Measurements from ENCODE around the gene MRPL58.
A peak's percentile ranks its signal among the peaks of the same experiment; 100 is the strongest.
"Not testable (repeated sequence)": the region's sequence is repeated elsewhere in the genome, so short reads cannot be mapped to it uniquely, and the experiment has no call there.

The MRPL58 gene

DNA sequence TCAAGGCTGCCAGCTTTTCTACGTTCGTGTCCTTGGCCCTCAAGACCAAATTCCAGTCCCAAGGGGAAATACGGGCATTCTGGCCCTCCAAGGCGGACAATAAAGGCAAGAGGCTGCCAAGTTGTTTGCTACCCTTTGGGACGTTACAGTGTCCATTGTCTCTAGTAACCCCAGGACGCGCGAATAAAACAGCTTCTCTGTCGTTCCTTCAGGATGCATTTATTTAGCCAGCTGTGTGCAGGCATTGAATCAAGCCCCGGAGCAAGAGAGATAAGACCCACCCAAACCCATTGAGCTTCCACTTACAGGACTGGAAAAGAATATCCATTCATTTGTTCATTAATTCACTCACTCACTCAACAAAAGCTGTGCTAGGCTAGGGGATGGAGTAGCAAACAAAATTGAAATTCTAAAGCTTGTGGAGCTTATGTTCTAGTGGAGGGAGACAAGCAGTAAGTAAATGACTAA lies 656 bp downstream of the MRPL58 start:
- DNase-seq (ENCODE audit: low spot score) = no peak

DNA sequence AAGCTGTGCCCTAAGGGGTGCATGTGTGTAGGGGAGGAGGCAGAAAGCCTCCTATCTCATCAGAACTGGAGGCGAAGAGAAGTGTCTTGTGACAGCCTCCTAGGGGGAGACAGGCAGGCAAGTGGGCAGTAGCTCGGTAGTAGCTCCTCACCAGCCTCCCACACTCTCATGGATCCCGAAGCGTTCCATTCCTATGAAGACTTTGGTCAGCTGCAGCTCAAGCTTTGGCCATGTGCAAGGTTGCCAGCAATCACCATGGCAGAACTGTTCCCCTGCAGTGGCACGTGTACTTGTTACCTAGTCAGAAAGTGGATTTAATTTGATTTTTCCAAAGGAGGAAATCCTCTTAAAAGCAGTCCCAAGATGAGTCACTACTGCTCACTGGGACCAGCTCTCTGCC lies 6.7 kb downstream of the MRPL58 start:
- no peak for DNase-seq (ENCODE audit: low spot score)

DNA sequence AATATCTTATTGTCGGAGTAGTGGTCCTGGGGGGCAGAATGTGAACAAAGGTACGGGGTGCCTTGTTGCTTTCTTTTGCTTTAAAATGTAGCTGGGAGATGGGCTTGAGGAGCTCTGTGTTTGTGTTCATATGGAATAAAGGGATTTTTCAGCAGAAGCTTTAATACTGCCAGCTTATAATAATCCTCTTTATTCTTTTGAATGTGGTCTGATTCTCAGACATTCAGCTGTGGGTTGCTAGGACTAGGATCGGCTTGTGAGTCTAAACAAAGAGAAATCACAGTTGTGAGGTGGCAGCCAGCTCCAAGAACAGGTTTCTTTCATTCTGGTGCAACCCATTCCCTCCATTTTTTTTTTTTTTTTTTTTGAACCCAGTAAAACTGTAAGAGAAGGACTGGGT lies 7.2 kb downstream of the MRPL58 start:
- DNase-seq (ENCODE audit: low spot score) = no peak

DNA sequence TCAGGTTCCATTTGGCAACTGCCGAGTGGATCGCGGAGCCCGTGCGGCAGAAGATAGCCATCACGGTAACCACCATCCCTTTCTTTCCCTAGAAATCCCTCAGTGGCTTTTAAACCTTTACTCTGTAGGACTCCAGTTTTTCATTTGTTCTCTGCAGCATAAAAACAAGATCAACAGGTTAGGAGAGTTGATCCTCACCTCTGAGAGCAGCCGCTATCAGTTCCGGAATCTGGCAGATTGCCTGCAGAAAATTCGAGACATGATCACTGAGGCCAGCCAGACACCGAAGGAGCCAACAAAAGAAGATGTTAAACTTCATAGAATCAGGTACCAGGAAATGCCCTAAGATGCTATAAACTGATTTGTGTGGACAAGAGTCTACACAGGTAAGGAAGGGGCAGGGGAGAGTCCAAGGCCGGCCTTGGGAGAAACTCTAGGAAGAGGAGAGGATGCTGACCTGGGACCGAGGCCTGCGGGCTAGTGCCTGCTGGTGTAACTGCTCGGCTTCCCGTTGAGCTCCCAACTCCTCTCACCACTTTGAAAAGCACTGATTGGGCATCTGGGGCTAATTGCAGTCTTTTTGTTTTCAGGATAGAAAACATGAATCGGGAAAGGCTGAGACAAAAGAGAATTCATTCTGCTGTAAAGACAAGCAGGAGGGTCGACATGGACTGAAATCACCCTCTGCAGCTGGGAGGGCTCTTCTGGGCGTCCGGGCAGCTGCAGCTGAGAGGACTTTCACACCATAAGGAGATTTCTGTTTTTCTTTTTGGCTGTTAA lies 8.1 kb downstream of the MRPL58 start:
- no peak for DNase-seq (ENCODE audit: low spot score)

DNA sequence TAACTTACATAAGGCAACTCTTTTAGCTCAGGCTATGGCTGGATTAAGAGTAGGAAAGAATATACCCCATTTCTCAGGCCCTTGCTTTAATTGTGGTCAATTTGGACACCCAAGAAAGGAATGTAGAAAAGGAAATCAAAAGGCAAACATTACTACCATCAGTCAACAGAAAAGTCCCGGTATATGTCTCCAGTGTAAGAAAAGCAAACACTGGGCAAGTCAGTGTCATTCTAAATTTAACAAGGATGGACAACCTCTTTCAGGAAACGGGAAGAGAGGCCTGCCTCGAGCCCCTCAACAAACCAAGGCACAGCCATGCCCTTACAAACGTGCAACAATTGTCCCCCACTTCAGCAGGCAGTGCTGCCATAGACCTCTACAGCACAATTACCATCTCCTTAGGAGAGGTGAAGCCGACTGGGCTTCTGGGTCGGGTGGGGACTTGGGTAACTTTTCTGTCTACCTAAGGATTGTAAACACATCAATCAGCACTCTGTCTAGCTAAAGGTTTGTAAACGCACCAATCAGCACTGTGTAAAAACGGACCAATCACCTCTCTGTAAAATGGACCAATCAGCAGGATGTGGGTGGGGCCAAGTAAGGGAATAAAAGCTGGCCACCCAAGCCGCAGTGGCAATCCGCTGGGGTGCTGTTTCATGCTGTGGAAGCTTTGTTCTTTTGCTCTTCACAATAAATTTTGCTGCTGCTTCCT lies 12.4 kb downstream of the MRPL58 start:
- no peak for DNase-seq (ENCODE audit: low spot score)

DNA sequence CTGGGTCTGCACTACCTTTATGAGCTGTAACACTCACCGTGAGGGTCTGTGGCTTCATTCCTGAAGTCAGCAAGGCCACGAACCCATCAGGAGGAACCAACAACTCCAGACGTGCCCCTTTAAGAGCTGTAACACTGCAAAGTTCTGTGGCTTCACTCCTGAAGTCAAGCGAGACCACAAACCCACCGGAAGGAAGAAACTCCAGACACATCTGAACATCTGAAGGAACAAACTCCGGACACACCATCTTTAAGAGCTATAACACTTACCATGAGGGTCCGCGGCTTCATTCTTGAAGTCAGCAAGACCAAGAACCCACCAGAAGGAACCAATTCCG lies 12.9 kb downstream of the MRPL58 start:
- DNase-seq (ENCODE audit: low spot score) = not testable (repeated sequence)

DNA sequence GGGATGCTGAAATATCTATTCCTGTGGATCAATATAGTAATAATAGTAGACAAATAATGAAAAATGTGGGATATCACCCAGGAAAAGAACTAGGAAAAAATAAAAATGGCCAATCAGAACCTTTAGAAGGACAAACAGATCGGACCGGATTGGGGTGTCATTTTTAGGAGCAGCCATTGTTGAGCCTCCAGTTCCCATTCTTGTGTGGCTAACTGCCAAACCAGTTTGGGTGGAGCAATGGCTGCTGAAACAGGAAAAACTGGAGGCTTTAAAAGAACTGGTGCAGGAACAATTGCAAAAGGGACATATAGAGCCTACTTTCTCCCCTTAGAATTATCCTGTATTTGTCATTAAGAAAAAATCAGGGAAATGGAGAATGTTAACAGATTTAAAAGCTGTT lies 14.2 kb downstream of the MRPL58 start:
- not testable (repeated sequence) for DNase-seq (ENCODE audit: low spot score)

DNA sequence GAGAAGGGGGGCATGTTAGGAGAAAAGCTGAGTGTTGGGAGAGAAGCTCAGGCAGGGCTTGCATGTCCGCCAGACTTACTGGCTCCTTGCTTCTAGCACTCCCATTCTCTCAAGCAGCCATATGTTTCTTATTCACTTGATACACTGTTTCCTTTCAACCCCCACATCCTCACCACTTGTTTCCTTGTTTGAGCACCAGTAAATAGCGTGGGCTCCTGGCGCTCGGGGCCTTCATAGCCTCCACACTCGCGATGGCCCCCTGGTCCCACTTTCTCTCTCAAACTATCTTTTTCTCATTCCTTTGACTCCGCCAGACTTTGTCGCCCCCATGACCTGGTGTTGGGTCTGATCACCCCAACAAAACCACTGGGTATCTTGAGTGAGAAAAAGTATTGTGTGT lies 17.7 kb downstream of the MRPL58 start:
- DNase-seq (ENCODE audit: low spot score) = no peak

DNA sequence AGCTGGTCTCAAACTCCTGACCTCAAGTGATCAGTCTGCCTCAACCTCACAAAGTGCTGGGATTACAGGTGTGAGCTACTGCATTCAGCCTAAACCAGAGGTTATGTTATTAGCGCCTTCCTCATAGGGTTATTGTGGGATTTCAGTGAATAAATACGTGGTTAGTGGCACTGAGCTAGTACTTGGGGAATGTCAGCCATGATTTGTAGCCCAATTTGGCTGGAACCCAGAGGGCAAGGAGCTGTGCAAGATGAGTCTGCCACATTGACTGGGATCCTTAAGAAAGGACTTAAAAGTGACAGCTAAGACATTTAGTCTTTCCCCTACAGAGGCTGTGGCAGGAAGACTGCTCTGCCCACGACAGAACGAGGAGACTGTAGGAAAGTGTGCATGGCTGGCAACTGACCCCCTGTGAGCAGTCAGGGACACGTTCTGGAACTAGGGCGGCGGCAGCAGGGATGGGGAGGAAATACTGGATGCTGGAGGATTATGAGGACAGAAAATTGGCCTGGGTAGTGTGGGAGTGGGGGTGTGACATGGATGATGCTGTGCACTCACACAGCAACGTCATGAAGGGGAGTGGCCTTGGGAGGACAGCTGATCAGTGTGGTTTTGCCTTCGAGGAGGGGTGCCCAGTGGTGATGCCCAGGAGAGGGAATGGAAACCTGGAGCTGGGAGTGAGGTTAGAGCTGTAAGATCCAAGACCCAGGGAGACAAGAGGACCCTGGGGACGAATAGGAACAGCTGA lies 19.7 kb downstream of the MRPL58 start:
- DNase-seq (ENCODE audit: low spot score) = peak; percentile 92

DNA sequence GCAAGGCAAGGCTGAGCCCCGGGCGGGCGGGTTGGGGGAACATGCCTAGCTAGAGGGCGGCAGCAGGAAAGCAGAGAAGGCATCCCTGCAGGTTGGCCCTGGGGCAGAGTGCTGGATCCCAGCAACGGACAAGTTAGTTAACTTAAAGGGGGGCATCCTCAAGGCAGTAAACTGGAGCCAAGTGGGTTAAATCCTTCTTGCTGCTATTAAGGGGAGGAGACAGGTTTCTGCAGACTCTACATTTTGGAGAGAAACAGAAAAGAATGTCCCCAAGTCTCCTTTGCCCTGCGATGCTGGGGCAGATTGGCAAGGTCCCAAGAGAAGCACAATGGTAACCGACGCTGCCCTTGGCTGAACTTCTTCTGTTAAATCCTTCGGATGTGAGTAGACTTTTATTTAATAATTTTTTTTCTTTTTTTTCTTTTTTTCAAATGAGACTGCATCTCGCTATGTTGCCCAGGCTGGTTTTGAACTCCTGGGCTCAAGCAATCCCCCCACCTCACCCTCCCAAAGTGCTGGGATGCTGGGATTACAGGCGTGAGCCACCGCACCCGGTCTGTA lies 20.3 kb downstream of the MRPL58 start:
- DNase-seq (ENCODE audit: low spot score) = no peak

DNA sequence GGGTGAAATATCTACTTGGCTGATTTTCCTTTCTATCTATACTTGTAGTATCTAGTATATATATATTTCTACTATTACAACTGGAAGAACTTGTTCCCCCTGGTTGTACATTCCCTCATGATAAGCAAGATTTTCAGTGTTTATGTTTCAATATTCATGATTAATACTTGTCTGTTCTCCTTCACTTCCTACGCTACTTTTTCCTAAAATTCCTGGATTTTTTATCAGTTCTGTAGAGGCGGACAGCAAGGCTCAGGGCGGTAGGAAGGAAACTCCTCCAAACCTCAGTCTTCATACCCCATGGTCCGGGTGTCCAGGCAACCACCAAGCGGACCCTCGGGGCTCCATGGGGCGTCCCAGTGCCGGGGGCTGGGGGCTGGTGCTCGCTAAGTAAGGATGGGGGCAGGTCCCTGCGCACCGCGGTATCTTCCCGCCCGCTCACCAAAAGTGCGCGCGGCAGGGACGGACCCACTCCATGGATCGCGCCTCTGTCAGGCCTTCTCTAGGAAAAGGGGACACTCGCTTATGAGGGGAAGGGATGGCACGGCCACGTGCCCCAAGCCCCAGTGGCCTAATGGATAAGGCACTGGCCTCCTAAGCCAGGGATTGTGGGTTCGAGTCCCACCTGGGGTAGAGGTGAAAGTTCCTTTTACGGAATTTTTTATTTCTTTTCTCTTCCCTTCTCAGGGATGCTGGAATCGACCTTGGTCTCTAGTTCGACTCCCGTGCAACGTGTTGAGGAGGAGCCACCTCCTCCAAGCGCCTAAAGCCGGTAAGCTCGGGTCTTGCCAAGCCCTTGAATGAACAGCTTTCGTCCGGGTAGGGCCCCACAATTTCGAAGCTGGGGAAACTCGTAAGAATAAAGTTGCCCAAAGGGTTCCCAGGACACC lies 21.1 kb downstream of the MRPL58 start:
- DNase-seq (ENCODE audit: low spot score) = peak; percentile 80

DNA sequence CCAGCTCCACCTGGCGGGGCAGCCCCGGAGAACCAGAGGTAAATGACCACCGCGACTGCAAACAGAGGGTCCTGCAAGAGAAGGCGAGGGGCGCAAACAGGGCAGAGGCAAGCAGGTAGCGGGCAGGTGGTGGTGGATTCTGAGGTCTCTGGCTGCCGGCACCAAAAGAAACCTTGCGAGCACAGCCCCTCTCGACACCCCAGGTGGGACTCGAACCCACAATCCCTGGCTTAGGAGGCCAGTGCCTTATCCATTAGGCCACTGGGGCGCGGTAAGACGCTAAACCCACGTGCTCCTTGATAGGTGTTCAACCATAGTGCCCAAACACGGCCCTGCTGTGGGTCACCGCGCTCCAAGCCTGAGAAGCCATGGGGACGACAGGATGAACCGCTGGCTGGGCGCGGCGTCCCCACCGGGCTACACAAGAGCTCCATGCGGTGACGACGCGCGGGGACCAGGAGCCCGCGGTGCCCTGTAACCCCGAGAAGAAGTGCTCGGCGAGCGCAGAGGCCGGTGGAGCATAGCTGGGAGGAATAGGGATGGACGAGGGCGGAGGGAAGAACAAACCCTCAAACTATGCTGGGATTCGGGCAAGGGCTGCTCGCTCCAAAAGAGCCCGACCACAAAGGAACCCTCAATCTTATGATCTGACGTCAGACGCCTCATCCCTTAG lies 21.9 kb downstream of the MRPL58 start:
- peak; percentile 70 for DNase-seq (ENCODE audit: low spot score)

DNA sequence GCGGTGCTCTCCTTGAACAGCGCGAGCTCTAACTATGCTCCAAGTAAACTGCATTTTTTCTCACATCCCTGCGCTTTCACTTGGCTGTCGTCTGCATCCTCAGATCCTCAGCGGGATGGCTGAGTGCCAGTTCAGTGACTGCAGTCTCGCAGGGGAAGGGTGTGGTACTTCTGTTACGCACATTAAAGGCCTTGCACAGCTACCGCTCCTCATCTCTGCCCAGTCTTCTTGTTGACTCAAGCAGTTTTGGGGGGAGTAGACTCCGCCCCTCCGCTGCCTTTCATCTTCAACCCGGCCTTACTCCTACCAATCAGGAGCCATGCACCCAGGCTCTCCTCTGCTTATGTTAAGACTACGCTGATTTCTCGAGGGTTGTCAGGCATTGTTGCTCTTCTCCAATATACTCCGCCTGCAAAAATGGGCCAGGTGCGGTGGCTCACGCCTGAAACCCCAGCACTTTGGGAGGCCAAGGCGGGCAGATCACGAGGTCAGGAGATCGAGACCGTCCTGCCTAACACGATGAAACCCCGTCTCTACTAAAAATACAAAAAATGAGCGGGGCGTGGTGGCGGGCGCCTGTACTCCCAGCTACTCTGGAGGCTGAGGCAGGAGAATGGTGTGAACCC lies 24.3 kb downstream of the MRPL58 start:
- peak; percentile 87 for DNase-seq (ENCODE audit: low spot score)

DNA sequence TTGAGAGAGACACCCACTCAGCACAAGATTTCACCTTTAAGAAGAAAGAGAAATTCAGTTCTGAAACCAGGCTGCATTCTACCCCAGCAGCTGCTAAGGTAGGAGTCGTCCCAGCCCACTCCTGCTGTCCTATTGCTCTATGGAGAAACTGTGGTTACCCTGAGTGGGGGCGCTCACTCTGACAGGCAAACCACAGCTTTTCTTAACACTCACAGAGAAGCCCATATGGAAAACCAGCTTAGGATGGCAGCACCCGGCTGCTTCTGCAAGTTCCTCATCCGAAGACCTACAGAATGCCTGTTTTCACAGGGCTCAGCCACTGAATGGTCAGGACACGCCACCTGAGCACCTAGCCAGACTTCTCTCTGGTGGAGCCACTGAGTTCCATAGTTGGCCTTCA lies 26.8 kb downstream of the MRPL58 start:
- DNase-seq (ENCODE audit: low spot score) = no peak

DNA sequence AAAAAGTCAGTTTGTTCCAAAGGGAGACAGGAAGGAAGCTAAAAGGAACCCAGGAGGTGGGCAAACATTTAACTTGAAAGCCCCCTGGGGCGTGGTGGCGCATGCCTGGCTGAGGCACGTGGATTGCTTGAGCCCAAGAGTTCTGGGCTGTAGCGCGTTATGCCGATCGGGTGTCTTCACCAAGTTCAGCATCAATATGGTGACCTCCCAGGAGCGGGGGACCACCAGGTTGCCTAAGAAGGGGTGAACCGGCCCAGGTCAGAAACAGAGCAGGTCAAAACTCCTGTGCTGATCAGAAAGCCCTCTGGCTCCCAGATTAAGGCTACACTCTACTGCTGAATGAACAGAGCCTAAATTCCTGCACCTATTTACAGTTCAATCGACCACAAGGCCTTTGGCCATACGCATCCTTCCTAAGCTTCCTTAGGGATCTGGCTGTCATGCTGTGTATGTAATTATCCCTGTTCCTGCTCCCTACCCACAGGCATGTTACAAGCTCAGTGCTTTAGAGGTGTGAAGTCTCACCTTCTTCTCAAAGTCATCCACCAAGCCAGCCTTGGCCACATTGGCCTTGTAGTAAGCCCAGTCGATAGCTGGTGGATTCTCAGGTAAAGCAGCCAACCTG lies 29.3 kb downstream of the MRPL58 start:
- no peak for DNase-seq (ENCODE audit: low spot score)

DNA sequence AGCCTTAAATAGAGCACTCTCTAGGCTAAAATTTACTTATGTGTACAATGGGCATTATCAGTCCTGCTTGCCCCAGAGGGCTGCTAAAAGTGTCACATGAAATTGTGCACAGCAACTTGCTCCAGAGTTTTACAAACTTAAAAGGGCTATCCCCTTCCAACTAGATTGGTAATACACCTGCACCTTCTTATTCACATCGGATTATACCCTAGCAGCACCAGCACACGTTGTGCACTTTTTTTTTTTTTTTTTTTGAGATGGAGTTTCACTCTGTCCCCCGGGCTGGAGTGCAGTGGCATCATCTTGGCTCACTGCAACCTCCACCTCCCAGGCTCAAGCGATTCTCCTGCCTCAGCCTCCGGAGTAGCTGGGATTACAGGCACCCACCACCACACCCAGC lies 31.3 kb downstream of the MRPL58 start:
- DNase-seq (ENCODE audit: low spot score) = not testable (repeated sequence)

DNA sequence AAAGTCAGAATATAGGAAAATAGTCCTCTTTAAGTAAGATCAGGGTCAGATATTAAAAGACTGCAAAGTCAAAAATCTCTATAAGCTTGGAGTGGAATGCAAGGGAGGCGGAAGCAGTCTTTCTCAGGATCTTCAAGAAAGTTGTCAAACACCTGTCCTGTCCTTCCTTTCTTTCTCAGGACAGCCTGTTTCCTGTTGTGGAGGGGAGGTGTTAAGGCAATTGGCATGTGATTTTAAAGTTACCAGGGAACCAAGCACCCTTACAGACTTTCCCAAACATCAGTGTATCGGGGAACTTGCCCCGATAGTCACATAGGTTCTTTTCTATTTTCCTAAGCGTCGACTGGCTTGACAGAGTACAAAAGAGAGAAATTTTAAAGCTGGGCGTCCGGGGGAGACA lies 32.2 kb downstream of the MRPL58 start:
- DNase-seq (ENCODE audit: low spot score) = no peak

DNA sequence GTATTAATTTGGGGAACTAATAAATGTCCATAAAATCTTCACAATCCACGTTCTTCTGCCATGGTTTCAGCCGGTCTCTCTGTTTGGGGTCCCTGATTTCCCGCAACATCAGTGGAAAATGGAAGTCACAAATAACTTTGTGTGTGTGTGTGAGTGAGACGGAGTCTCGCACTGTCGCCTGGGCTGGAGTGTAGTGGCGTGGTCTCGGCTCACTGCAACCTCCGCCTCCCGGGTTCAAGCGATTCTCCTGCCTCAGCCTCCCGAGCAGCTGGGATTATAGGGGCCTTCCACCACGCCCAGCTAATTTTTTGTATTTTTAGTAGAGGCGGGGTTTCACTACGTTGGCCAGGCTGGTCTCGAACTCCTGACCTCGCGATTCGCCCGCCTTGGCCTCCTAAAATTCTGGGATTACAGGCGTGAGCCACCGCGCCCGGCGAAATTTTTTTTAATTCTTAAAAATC lies 33.5 kb downstream of the MRPL58 start:
- not testable (repeated sequence) for DNase-seq (ENCODE audit: low spot score)

DNA sequence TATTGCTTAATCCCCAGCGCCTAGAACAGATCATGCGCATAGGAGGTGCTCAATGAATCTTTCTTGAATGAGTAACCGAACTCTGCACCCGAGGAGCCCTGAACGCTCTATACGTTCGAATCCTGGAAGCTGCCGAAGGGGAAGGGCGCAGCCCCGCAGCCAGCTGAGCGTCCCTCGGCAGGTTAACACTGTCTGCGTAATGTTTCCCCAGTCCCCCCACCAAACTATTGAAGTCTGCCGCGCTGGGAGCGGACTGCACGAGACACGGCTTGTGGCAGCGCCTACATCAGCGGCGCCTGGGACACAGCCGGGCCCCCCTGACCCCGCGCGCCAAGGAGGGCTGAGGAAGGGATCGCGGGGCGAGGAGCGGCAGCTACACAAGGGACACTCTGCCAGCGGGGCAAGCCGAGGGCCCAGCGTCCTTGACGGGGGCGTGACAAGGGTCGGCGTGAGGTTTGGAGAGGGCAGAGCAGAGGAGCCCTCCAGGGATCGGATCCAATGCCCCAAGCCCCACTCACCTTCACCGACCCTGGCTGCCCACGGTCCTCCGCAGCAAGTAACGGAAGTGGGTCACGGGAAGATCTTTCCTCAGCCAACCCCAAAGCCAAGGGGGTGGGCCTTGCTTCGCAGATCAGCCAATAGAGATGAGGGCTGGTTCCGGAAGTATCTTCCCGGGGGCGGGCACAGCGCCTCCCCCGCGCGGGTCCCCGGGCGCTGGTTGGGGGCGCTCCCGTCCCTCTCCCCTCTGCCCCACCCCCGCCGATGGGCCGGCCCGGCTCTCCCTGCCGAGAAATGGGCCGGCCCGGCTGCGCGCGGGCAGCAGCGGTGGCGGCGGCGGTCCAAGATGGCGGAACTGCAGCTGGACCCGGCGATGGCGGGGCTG lies 34.2 kb downstream of the MRPL58 start, which contains the start of the genes ATP5PD and KCTD2:
Gene ATP5PD (minus strand): TSS at position 563 of the 883 bp plus-strand sequence. CDS start 4,319 bp downstream, outside the sequence.
Gene KCTD2 (plus strand): TSS at position 819 of the 883 bp plus-strand sequence. CDS start 26 bp downstream, at position 845.
- peak; percentile 98 for DNase-seq (ENCODE audit: low spot score)
